ENCODE measurements around the gene ARHGAP26.

Gene ARHGAP26

GRCh38 chr5:143021595-143021994 is 251.4 kb downstream of the ARHGAP26 start:
- no peak for TF ChIP-seq CTCF (IDR thresholded peaks at IDR 0.05; ENCODE audit: low read depth, low read length, missing control alignments)
- no peak for DNase-seq (ENCODE audit: low read depth)
- H3K4me3 ChIP-seq (ENCODE audit: low read depth, low read length), result no peak overlapping the region

- peak; percentile 16 for TF ChIP-seq CTCF (IDR thresholded peaks at IDR 0.05; ENCODE audit: low read depth, low read length, missing control alignments)
- H3K4me3 ChIP-seq (ENCODE audit: low read depth, low read length), result no peak overlapping the region
- peak; percentile 71 for DNase-seq (ENCODE audit: low read depth)
Measured at GRCh38 chr5:143023411-143024096, 253.4 kb downstream of the ARHGAP26 start.

GRCh38 chr5:143024228-143024920 is 254.2 kb downstream of the ARHGAP26 start:
- TF ChIP-seq CTCF (IDR thresholded peaks at IDR 0.05; ENCODE audit: low read depth, low read length, missing control alignments), result no peak
- DNase-seq (ENCODE audit: low read depth), result no peak
- no peak overlapping the region for H3K4me3 ChIP-seq (ENCODE audit: low read depth, low read length)

- DNase-seq (ENCODE audit: low read depth), result no peak
- no peak for TF ChIP-seq CTCF (IDR thresholded peaks at IDR 0.05; ENCODE audit: low read depth, low read length, missing control alignments)
- H3K4me3 ChIP-seq (ENCODE audit: low read depth, low read length), result peak overlapping the region; percentile 47
Measured at GRCh38 chr5:143025376-143025775, 255.2 kb downstream of the ARHGAP26 start.

GRCh38 chr5:143025971-143026370 is 255.8 kb downstream of the ARHGAP26 start:
- DNase-seq (ENCODE audit: low read depth), result no peak
- TF ChIP-seq CTCF (IDR thresholded peaks at IDR 0.05; ENCODE audit: low read depth, low read length, missing control alignments), result no peak
- peak overlapping the region; percentile 47 for H3K4me3 ChIP-seq (ENCODE audit: low read depth, low read length)

GRCh38 chr5:143026380-143026779 is 256.2 kb downstream of the ARHGAP26 start:
- H3K4me3 ChIP-seq (ENCODE audit: low read depth, low read length), result peak overlapping the region; percentile 47
- no peak for TF ChIP-seq CTCF (IDR thresholded peaks at IDR 0.05; ENCODE audit: low read depth, low read length, missing control alignments)
- no peak for DNase-seq (ENCODE audit: low read depth)
